Stimulated activated CD4-positive, alpha-beta T cell treated with anti-CD3 and anti-CD28 coated beads, Interleukin-1b, Interleukin-23, amount 100 ng/mL, for 4 hours (primary cell): ENCODE measurements around the gene TAPT1.
"Not testable (repeated sequence)": the region's sequence is repeated elsewhere in the genome, so short reads cannot be mapped to it uniquely, and the experiment has no call there.

Source experiments
- DNase-seq, 2 donors: peaks; one replicate each; pipeline ENCODE4 v3.0.0-alpha.2; 2020; ENCODE audit warnings: low read depth in 2 of 2

TAPT1 gene

GRCh38 chr4:16212138-16212782 lies 14.0 kb downstream of the TAPT1 start:
- no peak for DNase-seq

GRCh38 chr4:16207409-16207808 lies 18.9 kb downstream of the TAPT1 start:
- no peak for DNase-seq

- no peak for DNase-seq
Observed at GRCh38 chr4:16206848-16207247, 19.4 kb downstream of the TAPT1 start.

- no peak for DNase-seq
Observed at GRCh38 chr4:16206301-16206700, 20.0 kb downstream of the TAPT1 start.

GRCh38 chr4:16205298-16206164 lies 20.7 kb downstream of the TAPT1 start:
- no peak for DNase-seq

- DNase-seq, result no peak
Observed at GRCh38 chr4:16204505-16204904, 21.8 kb downstream of the TAPT1 start.

GRCh38 chr4:16203083-16203482 lies 23.2 kb downstream of the TAPT1 start:
- DNase-seq, result no peak

- no peak for DNase-seq
Observed at GRCh38 chr4:16202598-16202997, 23.7 kb downstream of the TAPT1 start.

- no peak for DNase-seq
Observed at GRCh38 chr4:16199093-16199492, 27.2 kb downstream of the TAPT1 start.

GRCh38 chr4:16197876-16198665 lies 28.2 kb downstream of the TAPT1 start:
- no peak for DNase-seq

- DNase-seq, result no peak
Observed at GRCh38 chr4:16196482-16197393, 29.5 kb downstream of the TAPT1 start.

GRCh38 chr4:16195209-16195608 lies 31.1 kb downstream of the TAPT1 start:
- no peak for DNase-seq

GRCh38 chr4:16194798-16195197 lies 31.5 kb downstream of the TAPT1 start:
- DNase-seq, result not testable (repeated sequence)

GRCh38 chr4:16194214-16194613 lies 32.1 kb downstream of the TAPT1 start:
- DNase-seq, result no peak

- DNase-seq, result no peak
Observed at GRCh38 chr4:16192631-16193518, 33.4 kb downstream of the TAPT1 start.

GRCh38 chr4:16192057-16192456 lies 34.2 kb downstream of the TAPT1 start:
- DNase-seq, result no peak

GRCh38 chr4:16187455-16187854 lies 38.8 kb downstream of the TAPT1 start:
- DNase-seq, result no peak

- DNase-seq, result no peak
Observed at GRCh38 chr4:16186986-16187385, 39.3 kb downstream of the TAPT1 start.

GRCh38 chr4:16183604-16184003 lies 42.7 kb downstream of the TAPT1 start:
- no peak for DNase-seq

GRCh38 chr4:16176621-16177020 lies 49.6 kb downstream of the TAPT1 start:
- DNase-seq, result no peak
